Measurements from ENCODE around the gene NAA38.

Gene NAA38

GRCh38 chr17:7856811-7857712, at the start of gene NAA38:
NAA38 (minus strand) TSS chr17:7857559; CDS start chr17:7857463, 96 bp downstream.
- peak; percentile 100 for DNase-seq (ENCODE audit: low spot score)

- DNase-seq (ENCODE audit: low spot score), result no peak
These were observed 46.1 kb upstream of the NAA38 start for GRCh38 chr17:7903154-7904103.

DNA sequence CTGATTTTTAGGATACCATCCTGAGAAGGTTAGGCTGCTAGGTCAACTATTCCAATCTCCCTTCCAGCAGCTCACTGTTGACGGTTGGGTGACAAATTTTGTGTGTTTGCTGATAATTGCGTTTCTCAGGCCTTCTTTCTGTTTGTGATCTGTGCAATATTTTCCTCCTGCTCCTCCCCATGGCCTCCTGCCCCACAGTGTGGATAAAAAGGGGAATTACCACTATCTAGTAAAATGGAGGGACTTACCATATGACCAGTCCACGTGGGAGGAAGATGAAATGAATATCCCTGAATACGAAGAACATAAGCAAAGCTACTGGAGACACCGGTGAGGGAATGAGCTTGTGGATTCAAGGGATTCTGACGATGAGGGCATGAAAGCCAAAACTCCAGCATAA, 40.4 kb upstream of the NAA38 start:
- peak; percentile 11 for DNase-seq (ENCODE audit: low spot score)

- peak; percentile 56 for DNase-seq (ENCODE audit: low spot score)
These were observed 39.7 kb upstream of the NAA38 start for GRCh38 chr17:7897090-7897489.

- no peak for DNase-seq (ENCODE audit: low spot score)
These were observed 37.5 kb upstream of the NAA38 start for GRCh38 chr17:7894866-7895265.

DNA sequence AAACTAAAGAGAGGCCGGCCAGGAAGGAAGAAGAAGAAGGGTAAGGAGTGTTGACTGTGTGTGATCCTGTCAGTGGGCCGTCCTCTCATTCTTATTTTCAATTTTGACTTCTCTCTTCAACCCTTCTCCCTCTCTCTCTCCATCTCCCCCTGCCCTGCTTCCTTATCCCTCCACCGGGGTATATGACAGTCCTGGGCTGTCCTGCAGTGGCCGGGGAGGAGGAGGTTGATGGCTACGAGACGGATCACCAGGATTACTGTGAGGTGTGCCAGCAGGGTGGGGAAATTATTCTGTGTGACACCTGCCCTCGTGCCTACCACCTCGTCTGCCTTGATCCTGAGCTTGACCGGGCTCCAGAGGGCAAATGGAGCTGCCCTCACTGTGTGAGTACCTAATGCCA, 36.9 kb upstream of the NAA38 start:
- DNase-seq (ENCODE audit: low spot score), result no peak

- no peak for DNase-seq (ENCODE audit: low spot score)
These were observed 36.0 kb upstream of the NAA38 start for GRCh38 chr17:7893187-7893880.

DNA sequence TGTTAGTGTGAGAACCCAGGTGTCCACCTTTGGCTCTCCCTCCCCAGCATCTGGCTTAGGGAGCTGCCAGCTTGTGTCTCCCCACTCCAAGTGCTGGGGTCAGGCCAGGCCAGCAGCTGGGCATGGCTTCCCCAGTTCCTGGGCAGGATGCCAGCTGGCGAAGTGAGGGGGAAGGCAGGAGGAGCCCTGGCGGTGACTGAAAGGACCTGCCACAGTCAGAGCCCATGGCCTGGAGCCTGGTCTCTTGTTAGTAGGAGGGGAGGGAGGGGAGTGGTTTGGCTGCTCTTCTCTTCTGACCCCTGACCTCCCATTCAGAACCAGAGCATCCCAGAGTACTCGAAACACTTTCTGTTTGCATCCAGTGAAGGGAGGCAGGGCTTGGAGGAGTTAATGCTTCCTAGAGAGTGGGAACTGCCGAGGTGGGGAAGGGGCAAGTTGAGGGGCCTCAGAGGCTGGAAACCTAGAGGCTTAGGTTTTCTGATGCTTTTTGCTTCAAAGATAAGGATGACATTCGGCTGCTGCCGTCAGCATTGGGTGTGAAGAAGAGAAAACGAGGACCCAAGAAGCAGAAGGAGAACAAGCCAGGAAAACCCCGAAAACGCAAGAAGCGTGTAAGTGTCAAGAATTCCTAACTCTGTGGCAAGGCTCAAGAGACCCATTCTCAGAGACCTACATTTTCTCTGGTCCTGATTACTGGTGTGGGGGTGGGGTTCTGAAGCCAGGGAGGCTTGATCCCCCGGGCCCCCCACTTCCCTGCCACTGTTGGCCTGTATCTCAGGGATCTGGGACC, 32.0 kb upstream of the NAA38 start:
- peak; percentile 91 for DNase-seq (ENCODE audit: low spot score)

DNA sequence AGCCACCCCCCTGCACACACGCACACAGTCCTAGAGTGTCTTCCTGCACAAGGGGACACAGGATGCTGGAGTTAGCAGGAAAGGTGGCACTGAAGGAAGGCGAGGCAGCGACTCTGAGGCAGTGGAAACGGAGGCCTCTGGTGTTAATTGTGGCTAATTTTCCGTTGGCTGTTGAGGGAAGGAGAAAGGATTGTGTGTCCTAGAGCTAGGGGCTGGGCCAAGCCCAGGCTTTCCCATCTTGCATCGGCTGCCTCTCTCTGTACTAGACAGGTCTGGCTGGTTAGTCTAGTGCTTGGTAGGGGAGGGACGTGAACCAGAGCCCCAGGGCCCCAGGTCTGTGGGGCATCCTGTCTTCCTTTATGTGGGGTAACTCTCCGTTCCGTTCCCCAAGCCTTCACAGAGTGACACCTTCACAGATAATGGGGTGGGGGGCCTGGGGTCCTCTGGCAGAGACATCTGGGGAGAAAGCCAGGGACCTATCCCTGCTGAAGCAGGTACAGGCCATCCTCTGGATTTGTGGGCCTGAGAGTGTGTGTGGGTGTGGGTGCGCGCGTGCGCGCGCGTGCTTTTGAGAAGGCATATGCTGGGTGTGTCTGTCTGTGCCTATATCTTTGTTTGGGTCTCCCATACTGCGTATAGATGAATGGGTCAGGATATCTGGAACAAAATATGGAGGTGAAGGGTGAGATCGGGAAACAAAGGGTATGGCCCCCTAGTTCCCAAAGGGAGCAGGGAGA, 31.0 kb upstream of the NAA38 start, which contains the start of gene CHD3:
TSS of gene CHD3 (plus strand) at position 606 of the 737 bp plus-strand sequence. CDS start 212 bp downstream, outside the sequence.
- DNase-seq (ENCODE audit: low spot score), result no peak

GRCh38 chr17:7887482-7888183, 30.3 kb upstream of the NAA38 start:
- DNase-seq (ENCODE audit: low spot score), result peak; percentile 93

DNA sequence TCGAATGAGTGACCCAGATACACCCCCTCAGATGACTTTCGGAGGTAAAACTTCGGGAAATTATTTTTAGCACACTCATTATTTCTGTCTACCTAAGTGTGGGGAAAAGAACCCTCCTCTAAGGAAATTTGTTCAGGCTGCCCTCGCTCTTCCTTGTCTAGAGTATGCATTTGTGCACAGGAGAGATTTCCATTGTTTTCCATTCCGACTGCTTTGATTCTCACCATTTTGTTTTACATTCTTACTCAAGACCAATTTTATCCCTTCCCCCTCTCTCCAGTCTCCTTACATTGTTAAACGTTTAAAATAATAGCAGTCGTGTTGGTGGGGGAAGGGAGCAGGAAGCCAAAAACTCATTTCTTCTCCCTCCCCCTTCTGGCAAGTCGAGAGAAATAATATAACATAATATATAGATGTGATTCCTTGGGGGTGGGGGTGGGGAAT, 29.7 kb upstream of the NAA38 start:
- DNase-seq (ENCODE audit: low spot score), result no peak

GRCh38 chr17:7886227-7887037, 29.1 kb upstream of the NAA38 start:
- DNase-seq (ENCODE audit: low spot score), result peak; percentile 12

DNA sequence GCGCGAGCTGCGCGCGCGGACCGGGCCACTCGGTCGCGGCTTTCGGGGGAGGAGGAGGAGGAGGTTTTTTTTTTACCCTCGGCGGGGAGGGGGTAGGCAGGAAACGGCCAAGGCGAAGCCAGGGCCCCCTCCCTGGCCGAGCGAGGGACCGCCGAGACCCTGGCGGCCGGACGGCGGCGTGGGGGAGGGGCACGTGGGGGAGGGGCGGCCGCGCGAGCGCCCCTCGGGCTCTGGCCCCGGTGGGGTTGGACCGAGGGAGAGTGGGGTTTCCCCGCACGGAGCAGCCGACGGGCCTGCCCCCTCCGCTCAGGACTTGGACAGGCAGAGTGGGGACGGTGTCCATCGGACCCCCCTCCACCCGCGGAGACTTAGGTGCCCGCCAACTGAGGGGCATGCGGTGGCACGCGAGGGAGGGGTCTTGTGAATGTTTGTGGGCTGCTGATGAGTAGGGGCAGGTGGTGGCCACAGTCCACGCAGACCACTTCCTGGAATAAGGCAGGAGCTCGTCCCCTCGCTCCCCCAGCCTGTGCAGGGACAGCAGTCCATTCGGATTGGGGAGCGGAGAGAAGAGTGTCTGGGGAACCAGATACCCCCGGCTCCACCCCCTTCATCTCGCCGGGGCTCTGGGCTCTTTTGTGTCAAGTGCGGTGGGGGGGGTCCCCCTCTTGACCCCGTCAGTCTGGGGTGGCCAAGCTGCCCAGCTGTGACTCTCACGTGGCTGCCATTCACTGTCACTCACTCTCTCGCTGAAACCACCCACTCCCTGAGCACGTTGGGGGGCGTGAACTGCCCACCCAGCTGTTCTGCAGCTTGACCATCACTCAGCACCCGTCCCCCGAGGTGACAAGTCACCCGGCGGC, 28.2 kb upstream of the NAA38 start:
- peak; percentile 48 for DNase-seq (ENCODE audit: low spot score)

DNA sequence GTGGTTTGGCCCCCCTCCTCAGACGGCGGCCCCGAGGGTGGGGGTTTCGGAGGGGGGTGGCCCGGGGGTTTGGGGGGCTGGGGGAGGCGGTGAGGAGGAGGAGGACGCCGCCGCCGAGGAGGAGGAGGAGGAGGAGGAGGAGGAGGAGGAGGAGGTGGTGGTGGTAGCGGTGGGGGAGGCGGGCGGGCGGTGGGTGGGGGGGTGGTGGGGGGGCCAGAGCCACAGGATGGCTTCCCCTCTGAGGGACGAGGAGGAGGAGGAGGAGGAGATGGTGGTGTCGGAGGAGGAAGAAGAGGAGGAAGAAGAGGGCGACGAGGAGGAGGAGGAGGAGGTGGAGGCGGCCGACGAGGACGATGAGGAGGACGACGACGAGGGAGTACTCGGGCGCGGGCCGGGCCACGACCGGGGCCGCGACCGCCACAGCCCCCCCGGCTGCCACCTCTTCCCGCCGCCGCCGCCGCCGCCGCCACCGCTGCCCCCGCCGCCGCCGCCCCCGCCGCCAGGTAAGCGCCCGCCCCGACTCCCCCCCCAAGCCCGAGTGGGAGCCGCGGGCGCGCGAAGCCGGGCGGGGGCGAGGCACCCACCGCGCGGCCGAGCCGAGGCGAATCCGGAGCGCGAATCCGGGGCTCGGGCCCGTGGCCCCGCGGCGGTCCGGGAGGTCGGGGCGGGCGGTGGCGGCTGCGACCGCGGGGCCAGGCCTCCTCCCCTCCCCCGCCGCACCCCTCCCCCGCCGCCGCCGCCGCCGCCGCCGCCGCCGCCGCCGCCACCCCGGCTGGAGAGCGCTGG, 27.4 kb upstream of the NAA38 start:
- DNase-seq (ENCODE audit: low spot score), result peak; percentile 18

GRCh38 chr17:7883781-7884386, 26.5 kb upstream of the NAA38 start:
- peak; percentile 72 for DNase-seq (ENCODE audit: low spot score)

DNA sequence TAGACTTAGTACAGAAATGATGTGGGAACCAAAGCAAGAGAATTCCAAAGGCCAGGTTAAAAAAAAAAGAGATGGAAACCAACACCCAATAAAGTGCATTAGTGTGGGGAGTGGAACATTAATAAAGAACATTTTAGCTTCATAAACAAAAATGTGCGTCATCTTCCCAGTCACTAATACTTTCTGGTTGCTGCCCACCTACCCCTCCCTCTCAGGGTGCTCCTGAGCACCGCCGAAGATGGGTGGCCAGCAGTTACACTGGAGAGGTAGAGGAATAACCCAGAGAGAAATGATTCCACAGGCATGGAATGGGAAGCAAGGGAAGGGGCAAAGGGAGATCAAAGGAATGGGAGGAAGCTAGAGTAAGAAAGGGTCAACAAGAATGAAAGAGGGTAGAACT, 25.3 kb upstream of the NAA38 start:
- DNase-seq (ENCODE audit: low spot score), result no peak

DNA sequence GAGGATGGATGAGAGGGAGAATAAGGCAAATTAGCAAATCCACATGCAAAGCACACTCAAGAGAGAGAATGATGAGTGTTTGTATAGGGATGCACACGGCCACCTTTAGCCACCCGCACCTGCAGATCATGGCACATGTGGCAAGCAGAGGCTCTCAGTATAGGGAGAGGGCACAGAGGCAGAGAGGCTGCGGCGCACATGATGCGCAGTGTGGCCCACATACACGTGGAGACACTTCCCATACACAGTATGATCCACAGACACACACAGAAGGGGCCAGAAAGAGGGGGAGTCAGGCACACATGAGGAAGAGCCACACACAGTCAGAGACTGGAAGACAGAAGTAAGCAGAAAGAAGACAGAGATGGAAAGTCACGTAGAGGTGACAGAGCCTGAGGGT, 24.7 kb upstream of the NAA38 start:
- no peak for DNase-seq (ENCODE audit: low spot score)

Data from kidney tubule cell (primary cell).